HG03520 (cell line): ENCODE data around the gene PGM2L1.

Source experiments
- ATAC-seq: cut with Tn5 transposase; IDR thresholded peaks from one replicate; pipeline ENCODE4 v1.9.1; 2021; ENCODE audit warnings: mild to moderate bottlenecking, moderate library complexity; ENCODE audit not compliant: unreplicated experiment

Gene PGM2L1

DNA sequence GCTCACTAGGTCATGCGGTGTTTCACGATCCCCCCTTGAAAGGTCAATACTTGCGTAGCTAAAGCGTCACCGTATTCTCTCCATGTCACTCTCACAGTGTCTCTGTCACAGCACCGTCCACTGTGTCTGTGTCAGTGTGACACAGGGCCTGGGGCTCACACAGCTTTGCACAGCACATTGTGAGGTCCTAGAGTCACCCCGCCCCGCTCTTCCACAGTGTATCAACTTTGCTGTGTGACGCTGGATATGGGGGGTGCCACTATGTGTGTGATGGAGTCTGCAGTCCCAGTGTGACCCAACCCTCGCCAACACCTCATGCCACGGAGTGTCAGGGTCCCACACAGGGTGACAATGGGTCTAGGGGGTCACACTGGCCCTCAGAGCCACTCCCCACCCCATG, 87.4 kb downstream of the PGM2L1 start:
- no peak for ATAC-seq

DNA sequence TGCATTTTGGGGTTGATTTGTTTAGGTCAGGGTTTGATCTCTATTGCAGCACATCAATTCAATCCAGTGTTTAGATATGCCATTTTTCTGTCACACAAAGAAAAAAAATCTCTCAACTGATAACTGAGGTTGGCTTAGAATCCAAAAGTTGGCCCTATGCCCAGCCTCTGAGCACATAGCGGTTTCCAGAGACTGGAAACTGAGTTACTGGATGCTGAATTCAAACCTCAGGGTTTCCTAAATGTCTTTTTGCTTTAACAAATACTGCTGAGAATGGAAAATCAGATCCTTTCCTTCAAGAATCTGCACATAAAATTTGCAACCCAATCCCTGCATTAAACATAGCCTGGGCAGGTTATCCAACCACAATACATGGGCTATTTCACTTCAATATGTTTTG, 90.8 kb downstream of the PGM2L1 start:
- no peak for ATAC-seq

DNA sequence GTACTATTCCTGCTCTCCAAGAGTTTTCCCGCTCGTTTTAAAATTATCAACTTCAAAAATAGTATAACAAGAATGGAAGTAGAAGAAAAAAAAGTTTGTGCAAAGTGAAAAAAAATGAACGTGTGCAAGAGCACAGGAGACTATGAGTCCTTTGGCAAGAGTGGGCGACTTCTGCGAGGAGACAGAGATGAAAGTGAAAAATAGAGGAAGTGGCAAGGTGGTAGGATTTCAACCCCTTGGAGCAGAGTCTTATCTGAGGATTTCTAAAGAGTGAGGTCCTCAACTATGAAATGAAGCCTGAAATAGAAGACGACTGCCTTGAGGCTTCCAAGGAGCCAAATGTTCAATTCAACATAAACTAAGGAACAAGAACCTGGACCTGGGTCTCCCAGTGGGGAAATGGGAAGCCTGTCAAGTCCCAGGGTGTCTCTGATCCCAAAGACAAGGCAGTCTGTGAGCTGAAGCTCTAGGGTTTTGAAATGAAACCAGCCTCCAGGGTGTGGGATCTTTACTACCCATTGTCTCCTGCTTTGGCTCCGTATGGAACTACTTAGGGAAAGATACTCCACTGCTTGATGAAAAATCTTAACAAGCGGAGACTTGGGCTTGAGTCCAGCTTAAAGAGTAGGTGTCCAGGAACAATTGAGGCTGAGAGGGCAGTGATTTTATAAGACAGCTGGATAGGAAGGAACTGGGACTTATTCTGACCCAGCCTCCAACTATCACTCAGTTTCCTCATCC, 91.6 kb downstream of the PGM2L1 start:
- no peak for ATAC-seq

GRCh38 chr11:74299015-74299414, 99.2 kb downstream of the PGM2L1 start:
- no peak for ATAC-seq

DNA sequence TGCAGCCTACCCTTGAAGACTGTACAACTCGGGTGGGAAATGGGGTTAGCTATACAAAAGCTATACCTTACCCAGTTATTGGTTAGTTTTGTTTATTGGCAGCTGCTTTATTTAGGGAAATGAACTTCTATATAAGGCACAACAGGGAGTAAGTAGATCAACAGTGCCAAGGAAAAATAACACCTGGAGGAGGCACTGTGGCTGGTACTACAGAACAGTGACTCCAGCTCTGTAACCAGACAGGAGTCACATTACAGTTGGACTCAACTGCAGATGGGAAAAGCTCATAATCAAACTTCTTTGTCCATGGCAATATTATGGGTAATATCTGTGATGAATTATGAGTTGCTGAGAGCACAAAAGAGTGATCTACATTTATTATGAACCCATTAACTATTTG, 100.7 kb downstream of the PGM2L1 start:
- ATAC-seq, result no peak

DNA sequence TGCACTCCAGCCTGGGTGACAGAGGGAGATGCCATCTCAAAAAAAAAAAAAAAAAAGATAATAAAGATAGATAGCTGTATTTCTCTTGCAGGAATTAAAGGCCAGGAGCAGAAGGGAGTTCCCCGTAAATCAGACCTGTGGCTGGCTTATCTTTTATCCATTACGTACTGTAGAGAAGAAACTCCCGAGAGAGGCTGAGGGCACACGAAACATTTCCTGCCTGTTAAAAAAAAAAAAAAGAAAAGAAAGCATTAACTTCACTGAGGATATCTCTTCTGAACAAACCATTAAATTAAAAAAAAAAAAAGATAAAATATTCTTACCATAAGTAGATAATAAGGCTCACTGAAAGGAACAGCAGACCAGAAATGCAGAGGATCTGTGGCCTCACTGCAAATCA, 109.3 kb downstream of the PGM2L1 start:
- ATAC-seq, result no peak

DNA sequence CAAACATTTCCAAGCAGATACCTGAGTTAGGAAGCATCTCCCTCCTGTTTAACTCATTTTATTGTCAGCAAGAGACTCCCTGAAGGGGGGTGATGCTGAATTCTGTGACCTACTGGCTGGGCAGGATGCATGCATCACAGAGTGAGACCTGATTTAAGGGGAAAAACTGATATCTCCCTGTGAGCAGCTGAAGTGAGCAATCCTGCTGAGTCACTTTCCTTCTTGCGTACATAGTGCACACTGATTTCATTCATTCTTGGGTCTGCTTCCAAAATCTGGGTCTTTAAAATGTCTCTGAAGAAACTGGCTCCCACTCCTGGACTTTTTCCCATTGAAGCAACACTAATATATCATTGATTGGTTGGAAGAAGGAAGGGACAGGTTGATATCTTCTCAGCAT, 110.1 kb downstream of the PGM2L1 start:
- ATAC-seq, result no peak

GRCh38 chr11:74284466-74284865, 113.8 kb downstream of the PGM2L1 start:
- no peak for ATAC-seq

GRCh38 chr11:74283580-74284180, 114.6 kb downstream of the PGM2L1 start:
- no peak for ATAC-seq

- ATAC-seq, result no peak
Measured at GRCh38 chr11:74282914-74283371, 115.3 kb downstream of the PGM2L1 start.

DNA sequence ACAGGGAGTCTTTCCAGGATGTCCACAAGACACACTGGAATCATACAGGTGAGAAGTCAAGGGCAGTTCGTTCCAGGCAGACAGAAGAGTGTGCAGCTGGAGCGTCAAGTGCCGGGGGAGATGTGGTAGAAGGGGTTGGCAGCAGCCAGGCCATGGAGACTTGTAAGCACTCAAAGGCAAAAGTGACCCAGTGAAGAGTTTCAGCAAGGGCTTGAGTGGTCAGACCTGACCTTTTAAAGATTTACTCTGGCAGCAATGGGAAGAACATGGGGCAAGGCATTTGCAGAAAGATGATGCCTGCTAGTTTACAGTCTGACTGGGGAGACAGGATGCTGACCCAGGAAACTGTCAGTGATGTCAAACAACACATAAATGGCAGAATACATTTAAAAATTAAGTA, 115.8 kb downstream of the PGM2L1 start:
- no peak for ATAC-seq

GRCh38 chr11:74280494-74280893, 117.7 kb downstream of the PGM2L1 start:
- no peak for ATAC-seq
